Stimulated activated CD8-positive, alpha-beta memory T cell treated with anti-CD3 and anti-CD28 coated beads, Interleukin-4, amount 100 ng/mL, for 48 hours (primary cell): Measurements from ENCODE around the gene NT5C.
A peak's percentile ranks its signal among the peaks of the same experiment; 100 is the strongest.

ENCODE experiments used
- DNase-seq: peaks from one replicate; pipeline ENCODE4 v3.0.0-alpha.2; 2020

The NT5C gene

DNA sequence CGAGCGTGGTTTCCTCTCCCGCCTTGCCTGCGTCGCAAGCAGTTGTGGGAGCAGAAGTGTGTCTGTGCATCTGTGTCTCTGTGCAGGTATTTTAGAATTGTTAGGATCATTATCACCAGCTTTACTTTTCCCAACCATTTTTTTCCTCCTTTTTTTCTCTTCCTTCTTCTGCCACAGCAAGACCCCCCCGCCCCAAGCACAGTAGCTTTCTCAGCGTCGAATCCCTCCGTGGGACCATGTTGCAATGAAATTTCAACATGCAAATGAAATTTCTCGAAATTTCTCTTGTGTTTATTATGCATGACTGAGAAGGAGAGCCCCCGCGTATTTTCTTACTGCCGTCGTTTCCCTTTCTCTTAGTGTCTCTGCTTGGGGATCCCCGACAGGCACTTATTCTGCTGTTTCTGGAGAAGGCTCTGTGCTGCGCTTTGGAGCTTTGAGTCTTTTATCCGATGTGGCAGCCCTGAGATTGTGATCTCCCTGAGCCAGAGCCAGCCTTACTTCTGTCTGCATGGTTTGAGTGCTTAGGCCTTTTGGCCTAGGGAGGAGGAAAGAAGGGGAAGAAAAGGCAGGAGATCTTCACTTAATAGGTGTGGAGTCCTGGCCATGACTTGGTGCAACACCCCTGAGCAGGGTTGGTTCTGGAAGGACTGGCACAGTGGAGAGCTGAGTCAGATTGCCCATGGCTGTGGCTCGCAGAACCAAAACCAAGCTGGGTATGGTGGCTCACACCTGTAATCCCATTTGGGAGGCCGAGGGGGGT, 16.8 kb downstream of the NT5C start:
- peak; percentile 40 for DNase-seq

DNA sequence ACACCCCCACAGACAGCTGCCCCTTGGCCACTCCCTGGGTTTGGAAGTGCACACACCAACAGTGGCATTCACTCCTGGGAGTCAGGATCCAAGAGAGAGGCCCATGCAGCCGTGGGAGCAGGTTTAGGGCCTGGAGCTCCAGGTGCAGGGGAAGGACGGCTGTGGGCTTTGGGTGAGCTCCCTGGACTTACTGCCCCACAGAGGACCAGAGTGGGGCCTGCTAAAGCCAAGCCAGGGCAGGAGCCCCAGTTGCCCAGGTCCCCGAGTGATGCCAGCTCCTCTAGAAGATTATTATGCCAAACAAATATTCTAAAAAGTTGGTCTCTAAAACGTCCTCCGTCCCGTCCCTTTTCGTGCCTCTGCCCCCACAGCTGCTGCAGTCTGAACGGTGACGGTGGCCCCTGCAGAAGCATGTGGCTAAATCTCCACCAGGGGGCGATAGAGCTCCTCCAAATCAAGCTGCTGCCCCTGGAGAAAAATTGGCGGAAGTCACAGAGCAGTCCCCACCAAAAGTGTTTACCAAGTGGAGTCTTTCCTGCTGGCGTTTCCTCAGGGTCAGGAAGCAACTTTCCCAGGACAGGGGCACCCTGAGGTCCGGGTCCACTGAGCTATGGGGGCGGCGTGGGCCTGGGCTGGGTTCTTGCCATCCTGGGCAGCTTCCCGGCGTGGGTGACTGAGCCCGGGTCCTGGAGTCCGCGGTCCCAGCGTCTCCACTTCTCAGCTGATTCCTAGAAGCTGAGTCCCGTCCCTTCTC, 17.6 kb downstream of the NT5C start:
- DNase-seq: peak; percentile 94

DNA sequence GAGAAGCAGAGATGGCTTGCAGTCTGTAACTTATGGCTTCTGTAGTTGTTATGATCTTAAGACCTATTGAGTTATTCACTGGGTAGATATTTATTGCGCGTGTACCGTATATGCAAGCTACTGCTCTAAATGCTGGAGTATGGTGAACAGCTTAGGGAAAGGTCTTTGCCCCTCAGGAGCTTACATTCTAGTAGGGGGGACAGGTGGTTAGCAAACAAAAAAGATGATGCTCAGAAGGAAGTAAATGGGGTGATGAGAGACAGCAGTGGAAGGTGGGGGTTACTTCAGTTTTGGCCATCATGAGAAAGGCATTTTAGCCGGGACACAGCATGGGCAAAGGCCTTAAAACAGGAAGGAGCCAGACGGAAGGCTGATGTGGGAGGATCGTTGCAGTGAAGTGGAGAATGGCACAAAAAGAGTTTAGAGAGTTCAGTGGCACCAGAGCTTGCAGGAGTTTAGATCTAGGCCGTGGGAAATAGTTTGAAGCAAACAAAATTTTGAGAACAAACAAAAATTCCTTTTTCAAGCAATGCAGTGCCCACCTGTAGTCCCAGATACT, 19.7 kb downstream of the NT5C start:
- DNase-seq: no peak

DNA sequence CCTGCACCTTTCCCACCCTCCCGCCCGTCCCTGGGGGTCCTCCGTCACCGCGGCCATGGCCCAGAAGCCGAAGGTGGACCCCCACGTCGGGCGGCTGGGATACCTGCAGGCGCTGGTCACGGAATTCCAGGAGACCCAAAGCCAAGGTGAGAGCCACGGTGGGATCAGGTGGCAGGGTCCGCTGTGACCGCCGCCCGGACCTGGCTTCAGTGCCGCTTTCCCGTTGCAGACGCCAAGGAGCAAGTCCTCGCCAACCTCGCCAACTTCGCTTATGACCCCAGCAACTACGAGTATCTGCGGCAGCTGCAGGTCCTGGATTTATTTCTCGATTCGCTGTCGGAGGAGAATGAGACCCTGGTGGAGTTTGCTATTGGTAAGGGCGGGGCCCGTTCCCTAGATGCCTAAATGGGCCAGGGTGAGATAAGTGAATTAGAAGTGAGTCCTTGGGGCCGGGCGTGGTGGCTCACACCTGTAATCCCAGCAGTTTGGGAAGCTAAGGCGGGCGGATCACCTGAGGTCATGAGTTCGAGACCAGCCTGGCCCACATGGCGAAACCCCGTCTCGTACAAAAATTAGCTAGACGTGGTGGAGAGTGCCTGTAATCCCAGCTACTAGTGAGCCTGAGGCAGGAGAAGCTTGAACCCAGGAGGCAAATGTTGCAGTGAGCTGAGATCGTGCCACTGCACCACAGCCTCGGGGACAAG, 21.2 kb downstream of the NT5C start:
- no peak for DNase-seq

DNA sequence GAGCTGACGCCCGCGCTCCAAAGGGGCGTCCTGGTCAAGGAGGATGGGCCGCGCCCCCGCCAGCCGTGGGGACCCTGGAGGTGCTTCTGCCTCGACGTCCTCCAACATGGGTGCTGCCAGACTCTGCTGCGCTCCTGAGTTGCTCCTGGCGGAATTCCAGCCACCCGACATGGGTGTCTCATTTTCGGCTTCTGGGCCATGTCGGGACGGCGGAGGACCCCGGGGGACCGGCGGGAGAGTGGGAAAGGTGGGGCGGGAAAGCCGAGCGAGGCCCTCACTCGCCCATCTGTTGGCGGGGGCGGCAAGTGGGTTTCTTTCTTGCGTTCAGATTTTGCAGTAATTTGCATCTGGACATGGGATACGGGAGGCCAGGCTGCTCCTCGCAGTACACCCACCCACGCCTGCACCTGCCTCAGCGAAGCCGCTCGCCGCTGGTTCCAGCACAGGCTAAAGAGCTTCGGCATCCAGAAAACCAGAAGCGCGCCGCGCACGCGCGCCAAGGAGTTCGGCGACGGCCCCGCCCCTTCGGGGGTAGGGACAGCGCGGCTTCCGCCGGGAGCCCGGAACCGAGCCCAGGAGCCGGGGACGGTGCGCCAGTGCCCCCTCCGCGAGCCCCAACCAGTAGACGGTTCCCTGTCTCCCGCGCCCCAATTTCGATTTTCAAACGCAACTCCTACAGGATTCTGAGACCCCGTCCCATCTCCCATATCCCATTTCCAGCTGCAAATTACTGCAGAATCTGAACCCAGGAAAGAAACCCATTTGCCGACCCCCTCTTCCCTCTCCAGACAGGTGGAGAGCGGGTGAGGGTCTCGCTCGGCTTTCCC, 21.9 kb downstream of the NT5C start, which contains the start of gene ARMC7:
Gene ARMC7 (plus strand): TSS at position 563 of the 827 bp plus-strand sequence. CDS start 320 bp downstream, outside the sequence.
- DNase-seq: peak; percentile 96

DNA sequence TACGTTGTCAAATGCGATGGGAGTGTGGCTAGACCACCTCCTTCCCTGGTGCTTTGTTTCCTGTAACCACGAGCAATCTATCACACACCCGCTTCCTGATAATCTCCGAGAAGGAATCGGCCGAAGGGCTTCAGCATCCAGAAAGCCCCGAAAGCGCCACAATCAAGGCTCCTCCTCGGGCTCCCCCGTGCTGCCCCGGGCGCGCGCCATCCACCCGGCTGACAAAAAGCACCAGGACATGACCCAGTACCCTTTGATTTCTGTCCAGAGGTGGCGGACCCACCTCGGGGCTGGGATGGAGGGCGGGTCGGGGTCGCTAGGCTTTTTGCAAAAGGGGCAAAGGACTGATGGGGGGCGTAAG, 22.5 kb downstream of the NT5C start:
- DNase-seq: no peak

DNA sequence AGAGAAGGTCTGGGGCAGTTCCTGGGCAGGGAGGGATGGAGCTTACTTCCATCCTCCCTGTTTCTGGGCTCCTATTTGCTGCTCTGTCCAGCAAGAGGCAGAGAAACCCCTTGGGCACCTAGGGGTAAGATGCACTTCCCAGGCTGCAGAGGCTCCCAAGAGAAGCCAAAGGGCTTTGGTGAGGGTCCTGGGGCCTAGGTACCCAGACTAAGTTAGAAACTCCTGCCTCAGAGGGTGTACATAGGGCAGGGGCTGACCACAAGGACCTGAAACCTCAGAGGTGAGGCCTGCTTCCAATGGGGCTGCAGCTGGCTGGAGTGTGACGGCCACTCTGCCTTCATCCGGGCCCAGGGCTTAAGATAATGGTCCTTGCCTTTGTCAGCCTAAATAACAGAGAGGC, 23.3 kb downstream of the NT5C start:
- no peak for DNase-seq

DNA sequence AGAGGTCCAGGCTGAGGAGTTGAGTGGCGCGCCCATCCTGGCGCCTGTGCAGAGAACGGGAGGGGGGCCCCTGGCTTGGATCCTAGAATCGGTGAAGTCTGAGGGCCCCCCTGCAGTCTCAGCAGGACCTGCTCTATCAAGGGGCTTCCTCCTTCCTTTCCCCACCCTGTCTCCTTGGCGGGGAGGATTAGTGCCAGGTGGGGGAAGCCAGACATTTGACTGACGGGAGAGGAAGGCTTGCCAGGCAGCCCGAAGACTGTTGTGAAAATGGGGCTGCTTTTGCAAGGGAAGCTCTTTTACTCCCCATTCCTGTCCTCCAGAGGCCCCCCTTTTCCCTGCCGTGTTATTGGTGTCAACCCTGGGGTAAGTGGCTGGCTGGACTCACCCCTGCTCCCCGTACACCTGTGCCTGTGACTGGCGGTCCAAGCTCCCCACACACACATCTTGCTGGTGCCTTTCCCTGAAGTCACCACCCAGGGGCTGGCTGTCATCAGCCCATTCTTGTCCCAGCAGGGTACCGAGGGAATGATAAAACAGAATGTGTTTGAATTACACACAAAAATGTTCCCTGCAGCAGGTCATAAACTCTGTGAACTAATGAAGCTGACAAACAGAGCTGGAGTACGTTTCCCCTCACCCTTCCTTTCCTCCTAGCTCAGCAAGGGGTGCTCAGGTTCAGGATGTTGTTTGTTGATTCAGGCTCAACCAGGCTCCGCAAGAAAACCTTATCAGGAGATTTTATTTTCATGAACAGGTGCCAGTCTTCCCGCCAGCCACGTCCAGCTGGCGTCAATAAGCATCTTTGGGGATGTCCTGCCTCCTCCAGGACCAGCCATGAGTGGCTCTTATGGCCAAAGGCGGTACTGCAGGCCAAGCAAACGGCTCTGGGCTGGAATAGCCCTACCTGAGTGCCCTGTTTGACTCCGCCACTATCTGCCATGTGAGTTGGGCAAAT, 26.1 kb downstream of the NT5C start:
- DNase-seq: peak; percentile 59

DNA sequence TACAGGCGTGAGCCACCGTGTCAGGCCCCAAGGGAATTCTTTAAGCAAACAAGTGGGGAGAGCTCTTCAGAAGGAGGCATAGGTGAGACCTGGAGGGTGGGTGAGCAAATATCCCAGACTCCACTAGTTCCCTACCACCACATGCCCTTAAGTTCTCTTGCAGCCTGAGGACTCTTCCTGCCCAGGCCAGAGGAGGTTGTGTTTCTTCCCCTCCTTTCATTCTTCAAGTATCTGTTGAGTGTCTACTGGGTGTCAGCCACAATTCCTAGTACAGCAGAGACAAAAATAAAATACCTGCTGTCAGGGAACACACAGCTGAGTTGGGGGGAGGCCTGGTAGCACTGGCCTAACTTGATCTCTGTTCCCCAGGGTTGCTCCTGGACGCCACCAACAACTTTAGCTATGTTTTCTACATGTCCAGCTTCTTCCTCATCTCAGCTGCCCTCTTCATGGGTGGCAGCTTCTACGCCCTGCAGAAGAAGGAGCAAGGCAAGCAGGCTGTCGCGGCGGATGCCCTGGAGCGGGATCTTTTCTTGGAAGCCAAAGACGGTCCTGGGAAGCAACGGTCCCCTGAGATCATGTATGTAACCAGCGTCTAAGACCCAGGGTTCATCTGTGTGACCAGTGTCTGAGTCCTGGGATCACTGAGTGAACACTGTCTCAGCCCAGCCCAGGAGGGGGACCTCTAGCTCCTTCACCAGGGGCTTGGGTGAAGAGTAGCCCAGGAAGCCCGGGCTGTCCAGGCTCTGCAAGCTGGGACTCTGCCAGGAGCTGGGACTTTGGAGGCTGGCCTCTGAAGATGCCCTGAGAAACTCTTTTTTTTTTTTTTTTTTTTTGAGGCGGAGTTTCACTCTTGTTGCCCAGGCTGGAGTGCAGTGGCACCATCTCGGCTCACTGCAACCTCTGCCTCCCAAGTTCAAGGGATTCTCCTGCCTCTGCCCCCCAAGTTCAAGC, 27.7 kb downstream of the NT5C start:
- no peak for DNase-seq

DNA sequence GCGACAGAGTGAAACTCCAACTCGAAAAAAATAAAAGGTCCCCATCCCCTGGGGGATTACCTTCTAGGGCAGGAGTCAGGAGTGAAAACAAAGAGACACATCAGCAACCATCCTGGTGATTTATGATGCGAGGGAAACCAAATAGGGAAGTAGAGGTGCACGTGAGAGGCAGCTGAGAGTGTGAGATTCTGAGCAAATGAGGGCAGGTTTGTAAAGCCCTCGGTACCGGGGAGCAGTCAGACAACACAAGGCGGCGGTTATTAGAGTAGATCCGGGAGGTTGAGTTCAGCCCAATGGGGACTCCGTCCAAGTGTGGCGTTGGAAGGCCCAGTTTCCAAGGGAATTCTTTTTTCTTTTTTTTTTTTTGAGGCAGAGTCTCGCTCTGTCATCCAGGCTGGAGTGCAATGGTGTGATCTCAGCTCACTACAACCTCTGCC, 29.1 kb downstream of the NT5C start:
- DNase-seq: no peak

DNA sequence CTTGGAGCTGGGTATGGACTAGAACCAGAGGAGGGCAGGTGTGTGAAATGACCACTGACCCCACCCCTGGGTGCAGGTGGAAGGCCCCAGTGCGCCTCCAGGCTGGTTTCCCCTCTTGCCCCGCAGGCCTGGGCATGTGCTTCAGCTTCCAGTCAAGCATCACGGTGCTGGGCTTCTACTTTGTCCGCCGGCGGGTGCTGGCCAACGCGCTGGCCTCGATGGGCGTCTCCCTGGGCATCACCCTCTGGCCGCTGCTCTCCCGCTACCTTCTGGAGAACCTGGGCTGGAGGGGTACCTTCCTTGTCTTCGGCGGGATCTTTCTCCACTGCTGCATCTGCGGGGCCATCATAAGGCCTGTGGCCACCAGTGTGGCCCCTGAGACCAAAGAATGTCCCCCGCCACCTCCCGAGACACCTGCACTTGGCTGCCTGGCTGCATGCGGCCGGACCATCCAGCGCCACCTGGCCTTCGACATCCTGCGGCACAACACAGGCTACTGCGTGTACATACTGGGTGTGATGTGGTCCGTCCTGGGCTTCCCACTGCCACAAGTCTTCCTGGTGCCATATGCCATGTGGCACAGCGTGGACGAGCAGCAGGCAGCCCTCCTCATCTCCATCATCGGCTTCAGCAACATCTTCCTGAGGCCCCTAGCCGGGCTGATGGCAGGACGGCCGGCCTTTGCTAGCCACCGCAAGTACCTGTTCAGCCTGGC, 31.5 kb downstream of the NT5C start:
- no peak for DNase-seq

DNA sequence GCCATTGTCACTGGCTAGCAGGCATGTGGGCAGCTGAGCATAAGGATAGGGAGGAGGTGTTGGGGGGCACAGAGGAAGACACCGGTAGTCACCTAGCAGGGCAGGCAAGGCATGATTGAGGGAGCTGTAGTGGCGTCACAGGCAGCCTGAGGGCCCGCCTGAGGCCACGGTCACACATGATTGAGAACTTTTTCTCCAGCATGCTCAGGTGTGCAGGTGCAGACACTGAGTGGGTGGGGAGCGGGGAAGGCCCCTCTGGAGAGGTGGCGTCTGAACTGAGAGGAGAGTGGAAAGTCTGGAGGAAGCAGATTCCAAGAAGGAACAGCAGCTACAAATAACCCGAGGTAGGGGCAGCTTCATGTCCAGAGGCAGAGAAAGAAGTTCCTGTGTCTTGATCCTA, 32.7 kb downstream of the NT5C start:
- no peak for DNase-seq

DNA sequence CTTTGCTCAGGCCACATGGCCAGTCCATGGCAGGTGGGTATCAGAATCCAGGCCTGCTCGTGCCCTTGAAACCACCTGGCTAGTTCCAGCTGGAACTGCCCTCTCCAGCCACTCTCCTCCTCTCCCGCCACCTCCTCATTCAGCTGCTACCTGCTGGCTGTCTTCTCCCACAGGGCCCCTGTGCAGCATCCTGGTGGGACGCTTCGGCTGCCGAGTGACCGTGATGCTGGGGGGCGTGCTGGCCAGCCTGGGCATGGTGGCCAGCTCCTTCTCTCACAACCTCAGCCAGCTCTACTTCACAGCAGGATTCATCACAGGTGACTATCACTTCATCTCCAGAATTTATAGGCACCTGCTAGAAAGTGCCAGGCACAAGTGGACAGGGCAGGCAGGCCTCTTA, 33.7 kb downstream of the NT5C start:
- DNase-seq: no peak

DNA sequence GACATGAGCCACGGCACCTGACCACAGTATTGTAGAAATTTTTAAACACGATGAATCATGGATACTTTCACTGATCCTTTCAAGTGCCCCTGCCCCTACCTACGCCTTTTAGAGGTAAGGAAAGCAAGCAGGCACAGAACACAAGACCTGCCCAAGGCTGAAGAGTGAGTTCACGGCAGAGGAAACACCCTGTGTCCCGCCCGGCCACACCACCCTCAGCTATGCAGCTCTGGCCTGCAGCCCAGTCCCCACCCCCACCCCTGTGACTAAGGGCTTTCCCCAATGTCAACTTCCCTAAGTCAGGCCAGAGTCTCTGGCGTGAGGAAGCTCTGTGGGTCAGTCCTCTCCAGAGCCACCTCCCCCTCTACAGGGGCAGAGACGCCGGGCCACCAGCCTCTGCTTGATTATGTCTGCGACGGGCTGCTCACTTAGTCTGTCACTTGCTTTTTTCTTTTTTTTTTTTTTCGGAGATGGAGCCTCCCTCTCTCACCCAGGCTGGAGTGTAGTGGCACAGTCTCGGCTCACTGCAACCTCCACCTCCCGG, 35.4 kb downstream of the NT5C start:
- DNase-seq: no peak

DNA sequence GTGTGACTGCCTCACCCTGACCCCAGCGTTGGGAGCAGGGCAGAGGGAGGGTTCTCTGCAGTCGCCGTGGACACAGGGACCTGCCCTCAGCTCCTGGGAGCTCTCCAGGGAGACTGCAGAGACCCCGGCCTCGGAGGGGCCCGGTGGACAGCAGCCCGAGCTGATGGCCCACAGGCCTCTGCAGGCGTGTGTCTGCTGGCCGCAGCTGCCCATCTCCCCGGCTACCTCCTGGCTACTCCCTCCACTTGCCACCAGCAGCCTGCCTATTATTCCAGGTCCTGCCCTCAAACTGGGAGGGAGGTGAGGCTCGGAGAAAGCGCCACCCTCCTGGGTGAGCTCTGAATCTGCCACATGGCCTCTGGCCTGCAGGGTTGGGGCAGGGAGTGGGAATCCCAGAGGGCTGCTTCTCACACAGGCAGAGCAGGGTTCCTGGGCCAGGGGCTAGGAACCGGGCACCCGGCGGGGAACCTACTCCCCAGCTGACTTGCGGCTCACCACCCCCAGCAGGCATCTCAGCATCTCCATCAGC, 36.6 kb downstream of the NT5C start:
- DNase-seq: no peak

DNA sequence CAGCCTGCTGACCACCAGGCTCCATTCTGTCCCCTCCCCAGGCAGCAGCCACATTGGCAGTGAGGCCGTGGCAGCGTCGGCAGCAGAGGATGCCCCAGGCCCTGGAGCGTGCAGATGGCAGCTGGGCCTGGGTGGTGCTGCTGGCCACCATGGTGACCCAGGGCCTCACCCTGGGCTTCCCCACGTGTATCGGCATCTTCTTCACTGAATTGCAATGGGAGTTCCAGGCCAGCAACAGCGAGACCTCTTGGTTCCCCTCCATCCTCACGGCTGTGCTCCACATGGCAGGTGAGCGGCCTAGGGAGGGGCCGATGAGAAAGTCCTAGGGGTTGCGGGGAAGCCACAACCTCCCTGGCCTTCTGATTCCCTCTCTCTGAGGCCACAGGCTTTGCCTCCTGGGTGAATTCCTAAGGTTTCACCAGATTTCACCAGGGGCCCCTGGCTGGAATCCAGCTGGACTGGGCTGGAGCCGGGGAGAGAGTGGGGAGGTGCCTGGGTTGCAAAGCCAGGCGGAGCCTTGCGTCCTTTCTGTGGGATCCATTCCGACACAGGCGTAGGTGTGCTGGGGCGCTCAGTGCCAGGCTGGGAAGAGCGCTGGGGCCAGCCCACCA, 37.9 kb downstream of the NT5C start:
- no peak for DNase-seq

DNA sequence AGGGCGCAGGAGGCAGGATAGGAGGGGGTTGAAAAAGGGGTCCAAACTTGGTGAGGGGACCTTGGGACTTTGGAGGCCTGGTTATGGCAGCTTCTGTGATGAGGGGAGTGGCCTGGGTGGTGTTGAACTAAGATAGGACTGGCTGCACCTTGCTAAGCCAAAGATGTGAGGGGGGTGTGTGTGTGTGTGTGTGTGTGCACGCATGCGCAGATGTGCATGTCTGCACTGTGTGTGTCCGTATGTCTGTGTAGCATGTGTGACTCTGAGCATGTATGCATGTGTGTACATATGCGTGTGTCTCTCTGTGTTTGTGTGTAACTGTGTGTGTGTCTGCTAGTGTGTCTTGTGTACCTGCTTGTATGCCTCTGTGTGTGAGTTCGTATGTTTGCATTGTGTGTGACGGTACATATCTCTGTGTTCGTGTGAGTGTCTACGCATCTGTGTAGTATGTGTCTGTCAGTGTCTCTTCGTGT, 39.7 kb downstream of the NT5C start:
- DNase-seq: no peak
